HUES64 (cell line): ENCODE data around the gene C16orf87.

Source experiments
- H3K27ac ChIP-seq: 2 replicates; pipeline ENCODE4 v1.7.0; 2013; ENCODE audit warnings: low read depth, low read length, inconsistent platforms
- H3K27me3 ChIP-seq: 2 replicates; pipeline ENCODE4 v1.6.1; 2013; ENCODE audit warnings: mild to moderate bottlenecking, low read length; ENCODE audit not compliant: insufficient read depth
- H3K36me3 ChIP-seq: 2 replicates; pipeline ENCODE4 v1.6.1; 2013; ENCODE audit warnings: mild to moderate bottlenecking, low read length; ENCODE audit not compliant: insufficient read depth
- H3K4me1 ChIP-seq: 2 replicates; pipeline ENCODE4 v1.6.1; 2013; ENCODE audit warnings: mild to moderate bottlenecking, low read length, moderate library complexity; ENCODE audit not compliant: insufficient read depth
- H3K4me3 ChIP-seq: 2 replicates; pipeline ENCODE4 v1.5.1; 2013; ENCODE audit warnings: mild to moderate bottlenecking, low read length, moderate library complexity
- H3K9ac ChIP-seq: 2 replicates; pipeline ENCODE4 v1.6.1; 2013; ENCODE audit warnings: mild to moderate bottlenecking, low read depth, low read length
- H3K9me3 ChIP-seq: 2 replicates; pipeline ENCODE4 v1.6.1; 2013; ENCODE audit warnings: low read depth, low read length; ENCODE audit not compliant: insufficient read depth
- WGBS: fragments of 150-250, 120-280 bp; methylation state at CpG from one replicate; pipeline ENCODE4 v1.1.7; 2013; ENCODE audit warnings: missing lambda C conversion rate; 5-methylcytosine and 5-hydroxymethylcytosine counted together

The C16orf87 gene

GRCh38 chr16:46777804-46778203, 53.2 kb downstream of the C16orf87 start:
- WGBS: 92% methylated on average over 12 of the region's 12 CpGs

GRCh38 chr16:46775214-46775613, 55.8 kb downstream of the C16orf87 start:
- Histone ChIP-seq H3K9me3 (0 out of 2 replicates have a peak, but pooled peaks cover 4% of the 10 kb centered on the region), H3K36me3 (no peaks in the 10 kb centered on the region), H3K4me3 (no peak overlapping the region), H3K27me3 (no peaks in the 10 kb centered on the region), H3K27ac (no peak overlapping the region), H3K4me1 (no peaks in the 10 kb centered on the region), H3K9ac (no peak overlapping the region)
- 95% methylated on average over 2 of the region's 4 CpGs for WGBS

More at GRCh38 chr16:46777804-46778203, 53.2 kb downstream of the C16orf87 start:
- Histone ChIP-seq H3K27ac (no peak overlapping the region), H3K9ac (no peak overlapping the region), H3K4me1 (no peaks in the 10 kb centered on the region), H3K36me3 (no peaks in the 10 kb centered on the region), H3K27me3 (no peaks in the 10 kb centered on the region), H3K4me3 (no peak overlapping the region), H3K9me3 (0 out of 2 replicates have a peak, but pooled peaks cover 4% of the 10 kb centered on the region)

- no peak overlapping the region for H3K4me3 ChIP-seq
- no peaks in the 10 kb centered on the region for H3K36me3 ChIP-seq
- 89% methylated on average over 2 of the region's 3 CpGs for WGBS
- H3K9ac ChIP-seq: no peak overlapping the region
- no peaks in the 10 kb centered on the region for H3K4me1 ChIP-seq
- no peak overlapping the region for H3K27ac ChIP-seq
- no peaks in the 10 kb centered on the region for H3K27me3 ChIP-seq
- 0 out of 2 replicates have a peak, but pooled peaks cover 4% of the 10 kb centered on the region for H3K9me3 ChIP-seq
Measured at GRCh38 chr16:46774743-46775177, 56.2 kb downstream of the C16orf87 start.

- Histone ChIP-seq H3K27me3 (no peaks in the 10 kb centered on the region), H3K4me3 (no peak overlapping the region), H3K36me3 (no peaks in the 10 kb centered on the region), H3K9me3 (no peaks in the 10 kb centered on the region), H3K9ac (no peak overlapping the region), H3K27ac (no peak overlapping the region), H3K4me1 (no peaks in the 10 kb centered on the region)
- 98% methylated on average over 4 of the region's 4 CpGs for WGBS
Measured at GRCh38 chr16:46772463-46772862, 58.5 kb downstream of the C16orf87 start.

GRCh38 chr16:46768809-46769208, 62.2 kb downstream of the C16orf87 start:
- Histone ChIP-seq H3K27me3 (no peaks in the 10 kb centered on the region), H3K4me1 (no peaks in the 10 kb centered on the region)
- WGBS: 68% methylated on average over 8 of the region's 8 CpGs

GRCh38 chr16:46765050-46765449, 65.9 kb downstream of the C16orf87 start:
- Histone ChIP-seq H3K27ac (no peak overlapping the region), H3K9me3 (no peaks in the 10 kb centered on the region), H3K36me3 (no peaks in the 10 kb centered on the region), H3K4me3 (no peak overlapping the region), H3K4me1 (no peaks in the 10 kb centered on the region), H3K27me3 (no peaks in the 10 kb centered on the region), H3K9ac (no peak overlapping the region)
- WGBS: 91% methylated on average over 7 of the region's 7 CpGs

More at GRCh38 chr16:46768809-46769208, 62.2 kb downstream of the C16orf87 start:
- no peaks in the 10 kb centered on the region for H3K36me3 ChIP-seq
- H3K9me3 ChIP-seq: no peaks in the 10 kb centered on the region
- H3K27ac ChIP-seq: no peak overlapping the region
- H3K4me3 ChIP-seq: no peak overlapping the region
- H3K9ac ChIP-seq: no peak overlapping the region

GRCh38 chr16:46763147-46763546, 67.8 kb downstream of the C16orf87 start:
- Histone ChIP-seq H3K27ac (no peak overlapping the region), H3K4me1 (no peaks in the 10 kb centered on the region), H3K9me3 (no peaks in the 10 kb centered on the region), H3K27me3 (no peaks in the 10 kb centered on the region), H3K9ac (no peak overlapping the region), H3K4me3 (no peak overlapping the region), H3K36me3 (no peaks in the 10 kb centered on the region)
- WGBS: 84% methylated on average over 12 of the region's 12 CpGs

GRCh38 chr16:46762583-46762982, 68.4 kb downstream of the C16orf87 start:
- 81% methylated on average over 3 of the region's 3 CpGs for WGBS
- Histone ChIP-seq H3K27ac (no peak overlapping the region), H3K9me3 (no peaks in the 10 kb centered on the region), H3K4me1 (no peaks in the 10 kb centered on the region), H3K36me3 (no peaks in the 10 kb centered on the region), H3K9ac (no peak overlapping the region), H3K27me3 (no peaks in the 10 kb centered on the region), H3K4me3 (no peak overlapping the region)

- no peak overlapping the region for H3K9ac ChIP-seq
- no peaks in the 10 kb centered on the region for H3K9me3 ChIP-seq
- H3K36me3 ChIP-seq: no peaks in the 10 kb centered on the region
- H3K4me3 ChIP-seq: no peak overlapping the region
- no peak overlapping the region for H3K27ac ChIP-seq
- H3K4me1 ChIP-seq: no peaks in the 10 kb centered on the region
- WGBS: 89% methylated on average over 5 of the region's 5 CpGs
- H3K27me3 ChIP-seq: no peaks in the 10 kb centered on the region
Measured at GRCh38 chr16:46759309-46759708, 71.7 kb downstream of the C16orf87 start.

GRCh38 chr16:46757339-46758050, 73.5 kb downstream of the C16orf87 start:
- H3K36me3 ChIP-seq: no peaks in the 10 kb centered on the region
- no peaks in the 10 kb centered on the region for H3K27me3 ChIP-seq
- WGBS: 75% methylated on average over 21 of the region's 21 CpGs
- no peaks in the 10 kb centered on the region for H3K4me1 ChIP-seq
- H3K4me3 ChIP-seq: no peak overlapping the region
- no peak overlapping the region for H3K9ac ChIP-seq
- H3K9me3 ChIP-seq: no peaks in the 10 kb centered on the region
- no peak overlapping the region for H3K27ac ChIP-seq

GRCh38 chr16:46756772-46757171, 74.2 kb downstream of the C16orf87 start:
- Histone ChIP-seq H3K9me3 (no peaks in the 10 kb centered on the region), H3K9ac (no peak overlapping the region), H3K27ac (no peak overlapping the region), H3K36me3 (no peaks in the 10 kb centered on the region), H3K27me3 (no peaks in the 10 kb centered on the region), H3K4me3 (no peak overlapping the region), H3K4me1 (no peaks in the 10 kb centered on the region)
- 90% methylated on average over 11 of the region's 11 CpGs for WGBS
